Measurements from ENCODE around the gene KCTD2.

DNA sequence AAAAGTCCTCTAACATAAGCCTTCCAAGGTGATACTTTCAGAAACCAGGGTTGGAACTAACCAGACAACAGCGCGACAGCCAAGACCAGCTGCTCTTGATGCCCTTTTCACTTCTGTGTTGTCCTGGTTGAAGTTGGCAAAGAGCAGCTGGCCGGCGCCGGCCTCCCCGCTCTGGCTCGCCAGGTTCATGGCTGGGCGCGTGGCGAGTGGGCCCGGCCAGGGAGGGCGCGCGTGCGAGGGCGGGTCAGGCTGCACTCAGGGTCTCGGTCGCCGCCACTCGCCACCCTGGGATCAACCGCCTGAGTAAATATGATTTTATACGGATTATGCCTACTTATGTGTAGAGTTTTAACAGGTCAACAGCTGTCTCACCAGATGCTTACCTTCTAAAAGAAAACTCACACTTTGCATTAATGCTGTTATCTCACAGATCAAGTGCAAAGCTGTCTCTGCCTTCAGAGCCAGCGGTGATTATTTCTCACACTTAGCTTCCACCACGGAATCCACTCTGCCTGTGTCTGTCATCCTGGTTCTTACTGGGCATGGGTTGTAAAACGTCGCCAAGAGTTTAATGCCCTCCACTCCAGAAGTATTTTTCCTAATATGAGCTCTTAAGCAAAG lies 13.5 kb downstream of the KCTD2 start:
- TF ChIP-seq REST (IDR thresholded peaks at IDR 0.05; ENCODE audit: insufficient replicate concordance, low read depth) (no peak), POLR2AphosphoS5 (IDR thresholded peaks at IDR 0.05; ENCODE audit: low read depth) (no peak), GABPA (IDR thresholded peaks at IDR 0.05; ENCODE audit: low read depth) (no peak), SPI1 (IDR thresholded peaks at IDR 0.05; ENCODE audit: borderline replicate concordance, low read depth) (no peak)
- TF ChIP-seq, protein P1, sequence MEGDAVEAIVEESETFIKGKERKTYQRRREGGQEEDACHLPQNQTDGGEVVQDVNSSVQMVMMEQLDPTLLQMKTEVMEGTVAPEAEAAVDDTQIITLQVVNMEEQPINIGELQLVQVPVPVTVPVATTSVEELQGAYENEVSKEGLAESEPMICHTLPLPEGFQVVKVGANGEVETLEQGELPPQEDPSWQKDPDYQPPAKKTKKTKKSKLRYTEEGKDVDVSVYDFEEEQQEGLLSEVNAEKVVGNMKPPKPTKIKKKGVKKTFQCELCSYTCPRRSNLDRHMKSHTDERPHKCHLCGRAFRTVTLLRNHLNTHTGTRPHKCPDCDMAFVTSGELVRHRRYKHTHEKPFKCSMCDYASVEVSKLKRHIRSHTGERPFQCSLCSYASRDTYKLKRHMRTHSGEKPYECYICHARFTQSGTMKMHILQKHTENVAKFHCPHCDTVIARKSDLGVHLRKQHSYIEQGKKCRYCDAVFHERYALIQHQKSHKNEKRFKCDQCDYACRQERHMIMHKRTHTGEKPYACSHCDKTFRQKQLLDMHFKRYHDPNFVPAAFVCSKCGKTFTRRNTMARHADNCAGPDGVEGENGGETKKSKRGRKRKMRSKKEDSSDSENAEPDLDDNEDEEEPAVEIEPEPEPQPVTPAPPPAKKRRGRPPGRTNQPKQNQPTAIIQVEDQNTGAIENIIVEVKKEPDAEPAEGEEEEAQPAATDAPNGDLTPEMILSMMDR (IDR thresholded peaks at IDR 0.05; ENCODE audit: insufficient read depth, low read length) = no peak
